B cell (primary cell): Measurements from ENCODE around the gene UBALD2. TPM values are rescaled to one million over a fixed set of nuclear protein-coding genes. Genes with fewer than 3 reads are reported as not detected.
"Not testable (repeated sequence)": the region's sequence is repeated elsewhere in the genome, so short reads cannot be mapped to it uniquely, and the experiment has no call there.

Source experiments
- ATAC-seq: fragments of 200-7000 bp; cut with Tn5 transposase; one replicate; pipeline ENCODE4 v1.10.0; 2021; ENCODE audit warnings: low read depth, mild to moderate bottlenecking, moderate number of reproducible peaks, moderate library complexity
- CTCF ChIA-PET: fragments of 350-600 bp; sonication (Branson Sonifier 250); formaldehyde crosslinking; loops from one replicate; lab custom pipeline; 2021; ENCODE audit warnings: antibody characterized with exemption, inconsistent platforms; lab: Charles Lee
- POLR2A ChIA-PET: fragments of 350-600 bp; sonication (Branson Sonifier 250); formaldehyde crosslinking; loops from one replicate; lab custom pipeline; 2021; ENCODE audit warnings: antibody characterized with exemption; lab: Charles Lee
- DNase-seq: peaks from one replicate; pipeline ENCODE4 v3.0.0; 2013
- H2AFZ ChIP-seq: 2 replicates; pipeline ENCODE4 v1.6.1; 2012; ENCODE audit warnings: mild to moderate bottlenecking, low read depth, low read length; ENCODE audit not compliant: insufficient read depth, poor library complexity, severe bottlenecking
- H3K27ac ChIP-seq, 2 donors: 1 replicate in 1 of 2; 2 replicates in 1 of 2; pipeline ENCODE4 v1.5.1; 2012 to 2013; ENCODE audit warnings: low read length in 2 of 2, mild to moderate bottlenecking in 2 of 2, moderate library complexity in 1 of 2
- H3K27me3 ChIP-seq, 4 experiments: fragments of 200-600 bp in 1 of 4; sonication (generic) in 1 of 4; replicated peaks in 1 of 4; 1 replicate in 2 of 4; 2 replicates in 2 of 4; pipeline versions ENCODE4 v1.6.1 to v1.7.0; 2013 to 2016; ENCODE audit warnings: low read length in 3 of 4, mild to moderate bottlenecking in 2 of 4, mixed read lengths in 1 of 4, moderate library complexity in 1 of 4; ENCODE audit not compliant: insufficient read depth in 4 of 4, control insufficient read depth in 3 of 4; ENCODE audit errors: control extremely low read depth in 1 of 4
- H3K36me3 ChIP-seq, 2 experiments: replicated peaks in 1 of 2; 1 replicate in 1 of 2; 2 replicates in 1 of 2; pipeline versions ENCODE4 v1.6.1 to v1.7.1; 2013; ENCODE audit warnings: low read length in 1 of 2; ENCODE audit not compliant: insufficient read depth in 2 of 2, control insufficient read depth in 1 of 2; ENCODE audit errors: control extremely low read depth in 1 of 2, extremely low read depth in 1 of 2
- H3K4me1 ChIP-seq, 2 donors: fragments of 200-600 bp in 1 of 2; sonication (generic) in 1 of 2; 1 replicate in 1 of 2; 2 replicates in 1 of 2; pipeline versions ENCODE4 v1.5.1 to v1.6.1; 2013 to 2017; ENCODE audit warnings: low read length in 2 of 2; ENCODE audit not compliant: control insufficient read depth in 2 of 2, insufficient read depth in 2 of 2
- H3K4me2 ChIP-seq: replicated peaks from 2 replicates; pipeline ENCODE3; 2012; ENCODE audit warnings: mild to moderate bottlenecking, low read depth, low read length; ENCODE audit not compliant: poor library complexity, severe bottlenecking
- H3K4me3 ChIP-seq, 5 experiments: fragments of 200-600 bp in 1 of 5; sonication (generic) in 1 of 5; 1 replicate in 3 of 5; 2 replicates in 2 of 5; pipeline versions ENCODE4 v1.5.1 to v1.7.0; 2011 to 2016; ENCODE audit warnings: low read length in 4 of 5, mild to moderate bottlenecking in 4 of 5, low read depth in 2 of 5, control low read depth in 1 of 5, moderate library complexity in 1 of 5; ENCODE audit not compliant: insufficient read depth in 1 of 5; ENCODE audit errors: control extremely low read depth in 1 of 5, extremely low read depth in 1 of 5
- H3K79me2 ChIP-seq: fragments of 200-600 bp; sonication (generic); one replicate; pipeline ENCODE4 v1.6.0; 2016; ENCODE audit warnings: low read length; ENCODE audit not compliant: control insufficient read depth, insufficient read depth
- H3K9ac ChIP-seq: fragments of 200-600 bp; sonication (generic); 2 replicates; pipeline ENCODE4 v1.6.1; 2017; ENCODE audit warnings: mild to moderate bottlenecking, low read length, moderate library complexity
- H3K9me3 ChIP-seq, 3 donors: one replicate each; pipeline versions ENCODE4 v1.6.1 to v1.7.1; 2013; ENCODE audit warnings: low read length in 2 of 3; ENCODE audit not compliant: control insufficient read depth in 2 of 3, insufficient read depth in 1 of 3; ENCODE audit errors: control extremely low read depth in 1 of 3
- H4K20me1 ChIP-seq: 2 replicates; pipeline ENCODE4 v1.6.0; 2012; ENCODE audit warnings: mild to moderate bottlenecking, low read length; ENCODE audit not compliant: insufficient read depth, control insufficient read depth, poor library complexity, severe bottlenecking
- H3K27ac Mint-ChIP-seq: one replicate; pipeline ENCODE4 v1.8.0; 2021; ENCODE audit warnings: mixed read lengths
- H3K27me3 Mint-ChIP-seq: one replicate; pipeline ENCODE4 v1.8.0; 2021; ENCODE audit warnings: mixed read lengths
- H3K4me1 Mint-ChIP-seq: one replicate; pipeline ENCODE4 v1.8.0; 2021; ENCODE audit warnings: mixed read lengths
- H3K4me3 Mint-ChIP-seq: one replicate; pipeline ENCODE4 v1.8.0; 2021; ENCODE audit warnings: mixed read lengths
- H3K9me3 Mint-ChIP-seq: one replicate; pipeline ENCODE4 v1.8.0; 2022; ENCODE audit warnings: mixed read lengths; ENCODE audit not compliant: insufficient read depth
- CTCF ChIP-seq: fragments of 200-600 bp; IDR thresholded peaks from one replicate; pipeline ENCODE4 v1.8.0; 2022; ENCODE audit warnings: antibody characterized with exemption, mild to moderate bottlenecking
- WGBS: methylation state at CpG from one replicate; pipeline ENCODE4 v1.1.5; 2013; ENCODE audit warnings: missing lambda C conversion rate; ENCODE audit not compliant: insufficient coverage; 5-methylcytosine and 5-hydroxymethylcytosine counted together
- intact Hi-C: fragments of 100-400 bp; cut with micrococcal nuclease; formaldehyde crosslinking; loops from one replicate; pipeline ENCODE4 v1.10.0; 2022
- polyA plus RNA-seq: library from polyadenylated mRNA; depleted of rRNA; stranded (reverse); fragments of >200 nt; gene quantifications from 2 replicates; pipeline ENCODE4 v1.2.3, GENCODE V29; 2012
- total RNA-seq, 2 donors: library from RNA; stranded (reverse); fragments of 120-200 nt in 1 of 2; gene quantifications; 1 replicate in 1 of 2; 2 replicates in 1 of 2; pipeline versions ENCODE4 v1.2.3 to v1.2.4, GENCODE V29; 2013 to 2022

Gene UBALD2
- total and polyA plus RNA-seq, 2 donors (not counting 1 experiment from before 2014, with no cell fraction given): 78.9 to 155 TPM

DNA sequence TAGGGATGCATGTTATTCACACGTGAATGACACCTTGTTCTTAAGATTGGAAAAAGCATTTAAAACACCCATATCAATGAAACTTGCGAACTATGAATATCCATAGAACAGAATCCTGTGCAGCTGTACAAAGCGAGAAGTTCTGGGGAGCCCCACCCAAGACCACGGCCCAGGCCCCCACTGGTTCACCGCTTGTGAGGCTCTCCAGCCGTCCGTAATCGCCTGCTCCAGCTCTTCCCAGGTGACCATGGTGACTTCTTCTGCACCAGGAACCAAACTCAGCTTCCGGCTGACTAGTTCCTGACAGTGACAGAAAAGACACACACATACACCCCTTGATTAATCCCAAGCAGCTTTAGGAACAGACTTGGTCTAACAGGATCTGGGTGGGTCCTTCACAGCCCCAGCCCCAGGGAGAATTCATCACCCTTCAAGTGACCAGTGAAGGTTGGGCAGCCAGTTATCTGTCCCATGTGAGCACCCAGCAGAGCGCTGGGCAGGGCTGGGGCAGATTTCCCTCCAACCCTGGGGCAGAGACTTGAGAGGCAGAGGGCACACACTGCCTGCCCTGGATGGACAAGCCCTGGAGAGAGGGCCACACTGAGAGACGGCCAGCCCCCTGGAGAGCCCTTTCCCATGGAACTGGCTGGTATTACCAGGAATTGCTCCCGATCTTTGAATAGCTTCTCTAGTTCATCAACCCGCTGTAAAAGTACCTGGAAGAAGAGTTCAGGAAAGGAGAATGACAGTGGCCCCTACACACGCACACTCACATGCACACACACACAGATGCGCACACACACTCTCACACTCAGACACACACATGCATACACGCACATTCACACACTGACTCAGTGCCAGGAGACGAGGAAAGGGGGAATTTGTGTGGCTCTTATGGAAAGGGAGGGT lies 39.3 kb downstream of the UBALD2 start:
- H3K27ac ChIP-seq: no peak overlapping the region
- H3K27me3 ChIP-seq: no peaks in the 10 kb centered on the region
- WGBS: 92% methylated on average over 11 of the region's 17 CpGs
- no peaks in the 10 kb centered on the region for H3K9me3 Mint-ChIP-seq
- no peaks in the 10 kb centered on the region for H3K4me1 ChIP-seq
- no peak overlapping the region for H3K9ac ChIP-seq
- intact Hi-C loops: loop anchor here (5.0 kb wide), 1 partner anchor 318 kb away; no protein-coding TSS in a partner anchor
- no peak overlapping the region for H3K4me2 ChIP-seq
- no peaks in the 10 kb centered on the region for H4K20me1 ChIP-seq
- peaks cover 3% of the 10 kb centered on the region for H3K4me1 Mint-ChIP-seq
- TF ChIP-seq CTCF: no peak
- peaks cover 3% of the 10 kb centered on the region for H3K27me3 Mint-ChIP-seq
- ChIA-PET POLR2A (interaction anchor here (0.7 kb wide), 1 partner anchor 151 kb away, joined by 3 read pairs; no protein-coding TSS in a partner anchor), CTCF (interaction anchor here (0.7 to 7.5 kb wide), 28 partner anchors 11 to 552 kb away, joined by 3 to 119 read pairs (median 4); partner anchors contain the start of genes AANAT and SPHK1)
- no peaks in the 10 kb centered on the region for H3K79me2 ChIP-seq
- no peaks in the 10 kb centered on the region for H3K9me3 ChIP-seq
- no peak overlapping the region for H3K27ac Mint-ChIP-seq
- no peak for ATAC-seq
- H2AFZ ChIP-seq: no peak overlapping the region
- H3K4me3 Mint-ChIP-seq: no peak overlapping the region
- no peaks in the 10 kb centered on the region for H3K36me3 ChIP-seq
- H3K4me3 ChIP-seq: no peak overlapping the region
- no peak for DNase-seq

- H3K4me3 ChIP-seq, H2AFZ ChIP-seq, H4K20me1 ChIP-seq, H3K4me3 Mint-ChIP-seq, H3K27me3 ChIP-seq, ATAC-seq, H3K79me2 ChIP-seq, DNase-seq, H3K4me2 ChIP-seq, H3K9me3 ChIP-seq, H3K36me3 ChIP-seq, H3K4me1 ChIP-seq, H3K4me1 Mint-ChIP-seq, H3K9ac ChIP-seq, intact Hi-C loops, H3K27me3 Mint-ChIP-seq, H3K27ac Mint-ChIP-seq, H3K9me3 Mint-ChIP-seq, H3K27ac ChIP-seq: not testable (repeated sequence)
- CTCF ChIA-PET: interaction anchor here (0.7 to 7.5 kb wide), 9 partner anchors 12 to 320 kb away, joined by 3 to 119 read pairs (median 4); no protein-coding TSS in a partner anchor
- 100% methylated on average over 3 of the region's 3 CpGs for WGBS
- POLR2A ChIA-PET: interaction anchor here (0.7 kb wide), 1 partner anchor 150 kb away, joined by 3 read pairs; no protein-coding TSS in a partner anchor
These were observed 39.9 kb downstream of the UBALD2 start for GRCh38 chr17:76305135-76305454.
